Fibroblast of lung (primary cell): Measurements from ENCODE around the gene KIRREL3.

Experiments used
- CTCF ChIP-seq, 2 donors: IDR thresholded peaks in 1 of 2; conservative IDR thresholded peaks in 1 of 2; 1 replicate in 1 of 2; 2 replicates in 1 of 2; pipeline ENCODE4 v1.5.1; 2011 to 2012; ENCODE audit warnings: low read length in 2 of 2, control low read depth in 1 of 2, inconsistent platforms in 1 of 2, low read depth in 1 of 2, mild to moderate bottlenecking in 1 of 2
- EZH2 ChIP-seq: IDR thresholded peaks from 2 replicates; pipeline ENCODE4 v1.5.1; 2012; ENCODE audit warnings: low read length, control low read depth, mild to moderate bottlenecking; ENCODE audit errors: missing control alignments

GRCh38 chr11:126434950-126435335 is 565.6 kb downstream of the KIRREL3 start:
- TF ChIP-seq CTCF (conservative IDR thresholded peaks at IDR 0.05 in 1 of 2, IDR thresholded peaks at IDR 0.05 in 1 of 2; ENCODE audit: low read depth in 1 of 2, low read length in 2 of 2) = no peak
- TF ChIP-seq EZH2 = no peak
